Glomerular visceral epithelial cell (primary cell): ENCODE data around the gene RICTOR.
"Not testable (repeated sequence)": the region's sequence is repeated elsewhere in the genome, so short reads cannot be mapped to it uniquely, and the experiment has no call there.

Experiments used
- DNase-seq: peaks from one replicate; pipeline ENCODE4 v3.0.0-alpha.2; 2016; ENCODE audit errors: extremely low spot score

The RICTOR gene

GRCh38 chr5:39055027-39055767 is 19.0 kb downstream of the RICTOR start:
- DNase-seq: no peak

- DNase-seq: no peak
Measured at GRCh38 chr5:39053189-39053588, 21.0 kb downstream of the RICTOR start.

GRCh38 chr5:39052141-39052540 is 22.1 kb downstream of the RICTOR start:
- DNase-seq: no peak

GRCh38 chr5:39049315-39049714 is 24.9 kb downstream of the RICTOR start:
- DNase-seq: no peak

- DNase-seq: no peak
Measured at GRCh38 chr5:39040875-39041274, 33.3 kb downstream of the RICTOR start.

GRCh38 chr5:39034493-39034892 is 39.7 kb downstream of the RICTOR start:
- not testable (repeated sequence) for DNase-seq

GRCh38 chr5:39031041-39031440 is 43.2 kb downstream of the RICTOR start:
- DNase-seq: no peak

GRCh38 chr5:39025456-39025855 is 48.7 kb downstream of the RICTOR start:
- no peak for DNase-seq

- no peak for DNase-seq
Measured at GRCh38 chr5:39024884-39025283, 49.3 kb downstream of the RICTOR start.

- DNase-seq: no peak
Measured at GRCh38 chr5:39024005-39024404, 50.2 kb downstream of the RICTOR start.

- DNase-seq: no peak
Measured at GRCh38 chr5:39023121-39023520, 51.1 kb downstream of the RICTOR start.

- DNase-seq: no peak
Measured at GRCh38 chr5:39022151-39022550, 52.0 kb downstream of the RICTOR start.

GRCh38 chr5:39021413-39021812 is 52.8 kb downstream of the RICTOR start:
- no peak for DNase-seq

GRCh38 chr5:39020458-39020857 is 53.7 kb downstream of the RICTOR start:
- DNase-seq: no peak

GRCh38 chr5:39019254-39019653 is 54.9 kb downstream of the RICTOR start:
- DNase-seq: no peak

- DNase-seq: no peak
Measured at GRCh38 chr5:39017504-39017903, 56.7 kb downstream of the RICTOR start.

- DNase-seq: no peak
Measured at GRCh38 chr5:39016587-39017275, 57.5 kb downstream of the RICTOR start.

- DNase-seq: peak; percentile 58
Measured at GRCh38 chr5:39015743-39016586, 58.2 kb downstream of the RICTOR start.

- peak; percentile 70 for DNase-seq
Measured at GRCh38 chr5:39014561-39014960, 59.6 kb downstream of the RICTOR start.

- DNase-seq: no peak
Measured at GRCh38 chr5:39013938-39014337, 60.3 kb downstream of the RICTOR start.

- not testable (repeated sequence) for DNase-seq
Measured at GRCh38 chr5:39010958-39011357, 63.2 kb downstream of the RICTOR start.

- DNase-seq: no peak
Measured at GRCh38 chr5:39009981-39010380, 64.2 kb downstream of the RICTOR start.
